ENCODE measurements around the gene FBLN5.

The FBLN5 gene

DNA sequence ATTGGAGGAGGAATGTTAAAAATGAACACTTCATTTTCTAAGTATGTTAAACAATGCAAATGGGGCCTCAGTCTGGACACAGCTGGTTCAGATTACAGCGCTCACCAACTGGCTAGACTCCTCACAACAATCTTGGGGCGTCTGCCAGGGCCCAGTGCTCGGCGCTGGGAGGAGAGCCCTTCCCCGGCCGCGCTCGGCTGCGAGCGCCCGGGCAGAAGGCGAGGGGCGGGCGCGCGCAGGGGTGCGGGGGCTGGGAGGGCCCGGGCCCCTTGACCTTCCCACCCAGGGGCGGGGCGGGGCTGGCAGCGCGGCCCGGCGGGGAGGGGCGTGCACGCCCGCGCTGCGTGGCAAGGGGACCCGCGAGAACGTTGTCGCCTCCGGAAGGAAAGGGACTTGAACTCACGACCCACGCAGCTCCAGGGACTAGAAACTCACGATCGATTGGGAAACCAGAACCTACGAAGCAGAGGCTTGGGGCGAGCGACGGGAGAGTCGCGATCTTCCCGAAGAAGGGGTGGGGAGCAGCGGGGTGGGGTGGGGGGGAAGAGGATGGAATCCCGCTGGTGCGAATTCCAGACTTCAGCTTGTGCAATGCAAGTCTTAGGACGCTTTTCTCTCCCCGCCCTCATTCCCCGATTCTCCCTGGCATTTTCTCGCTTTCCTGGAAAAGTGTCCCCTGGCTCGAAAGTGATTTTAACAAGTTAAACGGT, at the start of gene FBLN5:
Gene FBLN5, minus strand, starts transcription at position 220 of the 710 bp plus-strand sequence. CDS start 465 bp downstream, outside the sequence.
- DNase-seq, result no peak

GRCh38 chr14:91996948-91997371, 49.5 kb upstream of the FBLN5 start:
- no peak for DNase-seq

GRCh38 chr14:91987192-91987591, 39.7 kb upstream of the FBLN5 start:
- no peak for DNase-seq

DNA sequence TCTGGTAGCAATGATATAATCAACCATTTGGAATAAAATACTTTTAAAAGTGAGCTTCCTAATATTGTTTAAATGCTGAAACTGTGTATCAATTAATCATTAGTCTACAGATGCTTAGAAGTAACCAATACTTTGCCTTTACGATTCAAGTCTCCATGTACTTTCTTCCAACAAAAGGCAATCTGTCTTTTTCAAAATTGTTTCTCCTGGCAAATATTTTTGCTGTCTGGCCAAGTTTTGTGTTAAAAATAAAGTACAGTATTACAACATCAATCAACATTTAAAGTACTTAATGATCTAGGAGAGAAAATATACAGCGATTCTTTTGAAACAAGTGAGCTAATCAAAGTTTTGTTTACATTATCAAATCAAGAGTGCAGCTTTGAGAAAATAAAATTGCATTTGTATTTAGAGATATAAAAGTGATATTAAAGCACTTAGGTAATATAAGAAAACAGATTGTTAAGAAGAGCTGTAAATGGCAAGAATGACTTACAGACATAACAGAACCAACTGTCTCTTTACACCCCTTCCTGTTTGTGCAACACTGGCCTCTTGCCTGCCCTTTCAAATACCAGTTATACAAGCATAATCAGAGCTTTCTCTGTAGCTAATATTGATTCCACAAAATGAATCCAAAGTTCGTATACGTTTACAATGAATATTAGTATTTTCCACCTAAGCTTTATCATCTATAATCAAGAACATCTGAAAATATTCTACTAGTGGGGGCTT, 38.2 kb upstream of the FBLN5 start:
- DNase-seq, result no peak

DNA sequence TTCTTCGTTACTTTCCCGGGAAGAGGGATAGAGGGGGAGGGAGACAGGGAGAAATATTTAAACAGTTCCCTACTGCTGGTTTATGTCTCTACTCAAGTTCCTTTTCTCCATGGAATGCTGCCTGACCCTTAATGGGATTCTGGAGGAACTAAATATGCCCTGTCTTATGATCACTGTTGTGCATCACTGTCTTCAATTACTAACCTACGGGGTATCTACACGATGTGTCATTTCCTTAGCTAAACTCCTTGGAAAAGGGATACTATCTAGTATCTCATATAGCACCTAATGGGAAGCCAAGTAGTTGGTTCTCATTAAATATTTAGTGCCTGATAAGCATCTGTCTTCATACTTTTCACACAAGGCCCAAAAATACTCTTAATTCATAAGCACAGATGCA, 37.5 kb upstream of the FBLN5 start:
- DNase-seq, result no peak

DNA sequence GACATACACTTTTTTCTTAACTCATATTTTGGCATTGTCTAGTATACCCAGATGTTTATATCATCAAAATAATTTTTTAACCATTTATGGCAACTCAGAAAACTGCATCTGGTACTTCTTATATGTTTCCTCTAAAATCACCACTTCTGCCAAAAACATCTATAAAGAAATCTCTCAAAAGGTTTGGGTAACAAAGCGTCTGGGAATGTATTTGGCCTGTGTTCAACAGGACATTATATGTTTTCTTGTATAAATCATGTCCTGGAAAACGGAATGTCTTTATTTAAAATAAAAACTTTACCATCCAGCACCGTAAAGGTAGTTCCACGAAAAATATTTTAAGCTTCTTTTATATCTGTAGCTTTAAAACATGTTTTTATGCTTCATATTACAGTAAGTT, 36.1 kb upstream of the FBLN5 start:
- DNase-seq, result no peak

- no peak for DNase-seq
Observed at GRCh38 chr14:91980157-91980556, 32.7 kb upstream of the FBLN5 start.

DNA sequence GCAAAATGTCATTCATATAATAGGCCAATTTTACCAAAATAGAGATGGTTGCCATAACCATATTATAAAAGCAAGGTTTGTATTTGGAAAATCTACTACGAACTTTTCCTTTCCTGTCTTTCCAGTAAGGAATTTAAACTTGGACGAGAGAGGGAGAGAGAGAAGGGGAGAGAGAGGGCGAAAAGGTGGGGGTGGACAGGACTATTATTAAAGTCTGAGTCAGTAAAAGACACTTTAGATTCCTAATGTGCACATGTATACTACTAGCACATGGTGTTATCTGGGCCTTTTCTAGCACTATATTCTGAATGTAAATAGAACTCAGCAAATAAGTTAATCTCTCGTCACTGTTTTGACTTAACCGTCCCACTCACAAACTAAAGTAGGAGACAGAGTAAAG, 30.4 kb upstream of the FBLN5 start:
- no peak for DNase-seq

- DNase-seq, result no peak
Observed at GRCh38 chr14:91975763-91976162, 28.3 kb upstream of the FBLN5 start.

DNA sequence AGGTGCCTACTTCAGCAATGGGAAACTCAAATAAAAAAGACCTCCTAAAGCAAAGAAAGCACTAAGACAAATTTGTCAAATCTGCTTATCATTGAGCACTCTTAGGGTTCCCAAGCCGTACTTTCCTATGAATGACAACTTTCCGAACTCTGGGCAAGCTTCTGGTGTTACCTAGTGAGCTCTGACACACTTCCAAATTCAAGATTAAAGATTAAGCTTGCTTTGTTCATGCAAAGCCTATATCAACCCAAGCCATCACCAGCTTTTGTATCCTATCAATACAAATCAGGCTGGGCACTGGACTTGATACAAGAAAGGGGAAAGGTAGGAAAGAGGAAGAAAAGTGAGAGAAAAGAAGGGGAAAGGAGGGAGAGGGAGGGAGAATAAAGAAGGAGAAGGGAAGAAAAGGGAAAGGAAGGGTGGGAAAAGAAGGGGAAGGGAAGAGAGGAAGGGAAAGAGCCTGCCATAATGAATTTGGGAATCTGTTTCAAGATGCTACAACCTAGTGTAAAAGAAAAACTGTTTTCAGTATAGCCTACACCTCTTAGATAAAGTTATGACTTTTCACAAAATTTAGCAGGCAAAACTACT, 23.8 kb upstream of the FBLN5 start:
- DNase-seq, result no peak

- DNase-seq, result no peak
Observed at GRCh38 chr14:91968280-91968679, 20.8 kb upstream of the FBLN5 start.

DNA sequence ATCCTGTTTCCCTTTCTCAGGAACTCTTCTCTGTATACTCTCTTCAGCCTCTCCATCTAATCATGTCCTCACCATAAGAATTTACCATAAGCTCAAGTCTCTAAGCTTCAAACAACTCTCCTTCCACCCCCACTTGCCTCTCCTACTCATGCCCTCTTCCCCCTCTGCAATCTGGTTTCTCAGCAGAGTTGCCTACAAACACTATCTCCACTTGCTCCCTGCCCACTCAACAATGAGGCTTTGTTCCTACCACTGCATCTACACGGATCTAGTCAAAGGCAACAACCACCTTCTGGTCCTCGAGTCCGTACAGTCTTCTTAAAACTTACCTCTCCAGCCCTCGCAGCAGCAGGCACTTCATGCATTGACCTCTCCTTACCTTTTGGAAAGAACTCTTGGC, 17.2 kb upstream of the FBLN5 start:
- DNase-seq, result no peak

GRCh38 chr14:91964011-91964410, 16.5 kb upstream of the FBLN5 start:
- no peak for DNase-seq

DNA sequence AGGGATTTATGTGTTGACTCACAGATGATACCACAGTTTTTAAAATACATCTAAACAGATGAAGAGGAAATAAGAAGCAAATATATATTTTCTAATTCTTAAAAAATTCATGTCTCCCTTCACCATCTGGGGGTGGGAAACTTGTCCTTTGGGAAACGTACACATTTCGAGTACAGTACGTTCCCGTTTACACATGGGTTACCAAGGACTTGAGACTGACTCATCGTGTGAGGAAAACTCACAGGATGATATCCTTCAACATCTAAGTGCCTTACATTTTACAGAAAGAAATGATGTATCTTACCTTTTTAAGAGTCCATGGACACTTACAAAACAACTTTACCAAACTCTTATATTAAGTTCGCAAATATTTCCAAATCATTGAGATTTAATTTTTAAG, 16.0 kb upstream of the FBLN5 start:
- no peak for DNase-seq

GRCh38 chr14:91961297-91962220, 14.1 kb upstream of the FBLN5 start:
- no peak for DNase-seq

DNA sequence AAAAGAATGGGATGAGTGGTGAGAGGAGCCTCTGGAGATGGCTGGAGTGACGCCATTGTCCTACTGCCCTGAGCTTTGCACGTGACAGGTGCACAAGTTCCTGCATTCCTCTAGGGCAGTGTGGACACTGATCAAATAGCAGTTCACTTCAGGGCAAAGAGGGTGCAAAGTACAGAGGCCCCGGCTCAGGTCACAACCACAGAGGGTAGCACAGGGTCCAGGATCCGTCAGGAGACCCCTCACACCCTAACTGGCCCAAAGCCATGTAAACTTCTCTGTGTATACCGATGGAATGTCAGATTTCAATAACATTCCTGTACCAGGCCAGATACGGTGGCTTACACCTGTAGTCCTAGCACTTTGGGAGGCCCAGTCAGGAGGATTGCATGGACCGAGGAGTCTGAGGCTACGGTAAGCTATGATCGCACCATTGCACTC, 10.4 kb upstream of the FBLN5 start:
- DNase-seq, result no peak

DNA sequence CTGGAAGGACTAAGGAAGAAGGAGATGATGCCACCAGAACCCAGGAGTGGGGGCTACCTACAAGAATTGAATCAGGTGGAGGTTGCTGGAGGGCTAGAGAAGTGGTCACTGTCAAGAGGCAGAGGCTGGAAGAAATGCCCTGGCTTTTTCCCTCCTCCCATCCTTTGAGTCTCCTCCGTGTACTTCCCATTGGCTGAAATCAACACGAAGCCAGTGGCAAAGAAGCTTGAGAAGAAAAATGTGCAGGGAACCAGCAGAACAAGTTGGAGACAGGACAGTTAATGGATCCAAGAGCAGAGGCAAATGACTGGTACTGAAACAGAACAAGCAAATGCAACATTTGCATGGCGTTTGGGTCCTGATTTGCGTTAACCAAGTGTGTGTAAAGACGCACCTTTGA, 9.1 kb upstream of the FBLN5 start:
- no peak for DNase-seq

DNA sequence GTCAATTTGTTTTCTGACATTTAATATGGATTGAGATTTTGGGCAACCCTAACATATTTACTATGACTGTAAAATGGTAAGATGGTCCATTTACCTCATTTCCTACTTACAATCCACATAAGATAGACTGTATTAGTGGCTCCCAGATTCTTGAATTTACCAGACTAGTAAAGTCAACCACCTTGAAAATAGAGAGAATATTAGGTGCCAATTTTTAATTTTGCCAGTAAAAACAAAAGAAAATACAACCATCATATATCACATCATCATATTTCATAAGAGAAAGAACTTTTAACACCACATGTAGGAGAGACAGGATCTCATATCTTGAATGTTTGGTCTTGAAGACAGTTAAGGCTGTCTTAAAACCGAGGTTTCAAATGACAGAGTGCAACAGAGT, 7.7 kb upstream of the FBLN5 start:
- DNase-seq, result no peak

- no peak for DNase-seq
Observed at GRCh38 chr14:91953170-91953985, 5.9 kb upstream of the FBLN5 start.

DNA sequence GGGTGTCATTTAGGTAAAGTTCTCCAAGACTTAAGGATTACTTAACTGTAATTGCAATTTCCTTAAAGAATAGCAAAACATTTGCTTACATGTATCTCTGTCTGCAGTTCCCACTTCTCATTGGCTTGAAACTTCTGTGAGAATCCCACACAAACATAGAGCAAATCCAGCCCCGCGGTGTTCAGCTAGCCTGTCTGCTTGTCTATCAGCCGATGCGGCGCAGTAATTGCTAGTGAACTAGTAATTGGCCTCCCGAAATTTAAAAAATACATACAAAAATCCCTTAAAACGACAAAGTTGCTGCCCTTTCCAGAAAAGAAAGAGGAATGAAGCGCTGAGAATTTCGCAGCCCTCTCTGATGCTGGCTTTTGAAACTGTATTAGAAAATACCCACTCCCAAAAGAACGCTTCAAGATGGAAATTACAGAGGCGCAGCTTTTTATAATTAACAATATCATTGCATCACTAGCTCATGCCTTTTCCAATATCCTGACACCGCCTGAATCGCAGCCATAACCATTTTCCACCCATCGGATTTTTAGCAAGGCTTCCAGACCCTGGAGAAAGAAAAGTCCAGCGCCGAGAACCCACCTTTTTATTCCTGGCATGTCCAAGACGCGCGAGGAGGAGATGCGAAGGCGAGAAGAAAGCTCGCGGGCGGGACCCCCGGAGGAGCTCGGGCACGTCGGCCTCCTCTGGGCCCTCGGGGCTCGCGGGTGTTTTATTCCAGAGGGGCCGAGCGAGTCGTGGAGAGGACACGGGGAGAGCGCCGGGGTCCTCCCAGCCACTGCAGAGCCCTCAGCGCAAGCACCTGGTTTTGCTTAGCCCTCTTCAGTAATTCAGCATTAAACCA, 646 bp downstream of the FBLN5 start:
- no peak for DNase-seq
